GM18519 (cell line): Measurements from ENCODE around the gene SOX4.

Experiments used
- ATAC-seq: cut with Tn5 transposase; IDR thresholded peaks from one replicate; pipeline ENCODE4 v1.9.1; 2021; ENCODE audit warnings: mild to moderate bottlenecking, moderate library complexity; ENCODE audit not compliant: unreplicated experiment, low FRiP score

Gene SOX4

GRCh38 chr6:21592953-21593352, 598 bp upstream of the SOX4 start:
- ATAC-seq = no peak

- no peak for ATAC-seq
These were observed 420 bp downstream of the SOX4 start for GRCh38 chr6:21593927-21594415.

GRCh38 chr6:21594416-21595281, 1.1 kb downstream of the SOX4 start:
- ATAC-seq = no peak

DNA sequence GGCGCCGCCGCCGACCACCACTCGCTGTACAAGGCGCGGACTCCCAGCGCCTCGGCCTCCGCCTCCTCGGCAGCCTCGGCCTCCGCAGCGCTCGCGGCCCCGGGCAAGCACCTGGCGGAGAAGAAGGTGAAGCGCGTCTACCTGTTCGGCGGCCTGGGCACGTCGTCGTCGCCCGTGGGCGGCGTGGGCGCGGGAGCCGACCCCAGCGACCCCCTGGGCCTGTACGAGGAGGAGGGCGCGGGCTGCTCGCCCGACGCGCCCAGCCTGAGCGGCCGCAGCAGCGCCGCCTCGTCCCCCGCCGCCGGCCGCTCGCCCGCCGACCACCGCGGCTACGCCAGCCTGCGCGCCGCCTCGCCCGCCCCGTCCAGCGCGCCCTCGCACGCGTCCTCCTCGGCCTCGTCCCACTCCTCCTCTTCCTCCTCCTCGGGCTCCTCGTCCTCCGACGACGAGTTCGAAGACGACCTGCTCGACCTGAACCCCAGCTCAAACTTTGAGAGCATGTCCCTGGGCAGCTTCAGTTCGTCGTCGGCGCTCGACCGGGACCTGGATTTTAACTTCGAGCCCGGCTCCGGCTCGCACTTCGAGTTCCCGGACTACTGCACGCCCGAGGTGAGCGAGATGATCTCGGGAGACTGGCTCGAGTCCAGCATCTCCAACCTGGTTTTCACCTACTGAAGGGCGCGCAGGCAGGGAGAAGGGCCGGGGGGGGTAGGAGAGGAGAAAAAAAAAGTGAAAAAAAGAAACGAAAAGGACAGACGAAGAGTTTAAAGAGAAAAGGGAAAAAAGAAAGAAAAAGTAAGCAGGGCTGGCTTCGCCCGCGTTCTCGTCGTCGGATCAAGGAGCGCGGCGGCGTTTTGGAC, 2.0 kb downstream of the SOX4 start:
- no peak for ATAC-seq

- no peak for ATAC-seq
These were observed 2.8 kb downstream of the SOX4 start for GRCh38 chr6:21596145-21596948.

GRCh38 chr6:21596949-21597682, 3.6 kb downstream of the SOX4 start:
- ATAC-seq = no peak

- no peak for ATAC-seq
These were observed 4.5 kb downstream of the SOX4 start for GRCh38 chr6:21597801-21598673.

- ATAC-seq = no peak
These were observed 5.1 kb downstream of the SOX4 start for GRCh38 chr6:21598674-21599023.

GRCh38 chr6:21599051-21599696, 5.6 kb downstream of the SOX4 start:
- ATAC-seq = no peak

- ATAC-seq = no peak
These were observed 7.9 kb downstream of the SOX4 start for GRCh38 chr6:21601339-21601923.

GRCh38 chr6:21601932-21602390, 8.4 kb downstream of the SOX4 start:
- no peak for ATAC-seq

- no peak for ATAC-seq
These were observed 9.8 kb downstream of the SOX4 start for GRCh38 chr6:21603082-21603952.

DNA sequence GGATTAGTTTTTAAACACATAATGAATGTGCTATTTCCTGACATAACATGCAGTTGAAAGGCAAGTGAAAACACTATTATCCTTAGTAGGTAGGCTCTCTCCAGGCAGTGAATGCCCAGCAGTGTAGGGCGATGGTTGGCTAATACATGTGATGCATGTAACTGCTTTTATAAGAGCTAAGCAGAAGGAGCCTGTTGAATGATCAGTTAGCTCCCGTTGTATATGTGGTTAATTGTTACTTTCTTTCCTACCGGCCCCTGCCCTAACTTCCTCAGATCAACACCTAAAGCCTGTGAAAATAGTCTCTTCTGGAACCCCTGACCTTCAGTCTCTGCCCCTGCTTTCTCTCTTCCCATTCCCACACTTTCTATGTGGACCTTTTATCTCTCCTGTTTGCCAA, 10.5 kb downstream of the SOX4 start:
- no peak for ATAC-seq

DNA sequence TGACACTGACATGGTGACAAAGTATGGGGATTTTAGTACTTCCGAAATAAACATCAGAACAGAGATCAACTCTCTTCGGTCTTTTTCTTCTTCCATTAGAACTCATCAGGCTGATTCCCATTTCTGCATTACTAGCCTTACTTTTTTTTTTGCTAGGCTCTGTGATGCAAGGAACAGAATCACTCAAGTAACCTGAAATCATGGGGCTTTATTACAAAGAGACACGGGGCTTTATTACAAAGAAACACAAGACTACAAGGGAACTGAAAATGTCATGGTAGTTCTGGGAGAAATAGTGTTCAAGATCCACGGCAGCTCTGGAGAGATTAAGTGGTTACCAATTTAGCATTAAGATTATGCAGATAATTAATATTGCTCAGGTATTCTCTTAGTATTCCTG, 11.6 kb downstream of the SOX4 start:
- ATAC-seq = no peak

GRCh38 chr6:21608601-21609000, 15.1 kb downstream of the SOX4 start:
- no peak for ATAC-seq

- ATAC-seq = no peak
These were observed 16.4 kb downstream of the SOX4 start for GRCh38 chr6:21609881-21610329.

GRCh38 chr6:21610341-21610740, 16.8 kb downstream of the SOX4 start:
- peak; percentile 92 for ATAC-seq
